ENCODE measurements around the gene SIGLEC1.

The SIGLEC1 gene

DNA sequence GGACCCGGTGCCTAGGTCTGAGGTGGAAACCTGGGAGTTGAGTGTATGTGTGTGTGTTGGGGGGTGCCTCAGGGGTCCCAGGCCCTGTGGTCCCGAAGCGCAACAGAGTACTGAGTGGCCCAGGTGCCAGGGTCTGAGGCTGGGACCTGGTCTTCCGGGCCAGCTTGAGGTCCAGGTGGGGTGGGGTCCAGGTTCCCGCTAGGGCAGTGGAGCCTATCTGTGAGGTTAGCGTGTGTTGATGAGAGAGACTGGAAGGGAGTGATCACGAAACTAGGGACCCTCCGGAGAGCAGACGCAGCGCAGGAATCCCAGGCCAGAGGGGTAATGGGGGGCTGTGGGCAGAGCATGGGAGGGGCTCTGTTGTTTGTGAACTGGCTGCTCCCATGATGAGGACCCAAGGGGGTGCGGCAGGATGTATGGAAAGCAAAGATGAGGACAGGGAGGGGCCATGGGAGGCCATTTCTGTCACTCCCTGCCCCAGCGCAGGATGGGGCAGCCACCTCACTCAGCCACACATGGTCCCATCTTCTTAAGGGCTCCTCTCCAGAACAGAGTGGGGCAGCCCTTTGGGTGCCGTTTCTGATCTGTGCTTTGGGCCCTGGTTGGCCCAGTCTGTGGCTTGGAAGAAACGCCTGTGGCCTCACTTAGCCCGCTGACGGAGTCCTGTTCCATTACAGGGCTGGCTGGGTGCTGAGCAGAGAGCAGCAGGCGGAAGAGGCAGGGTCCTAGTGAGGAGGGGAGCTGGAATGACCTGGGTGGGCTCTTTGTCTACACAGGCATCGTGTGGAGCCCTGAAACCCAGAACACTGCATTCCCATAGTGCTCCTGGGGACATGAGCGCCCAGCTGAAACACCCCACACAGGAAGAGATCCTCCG, 21.0 kb upstream of the SIGLEC1 start:
- Histone ChIP-seq H3K4me3 (no peak overlapping the region; a peak in 1 of 20 replicates), H3K36me3 (no peaks in the 10 kb centered on the region), H3K9me3 (replicated peaks in 1 of 11) (no peaks in the 10 kb centered on the region), H3K9ac (peak overlapping the region in 2 of 11 experiments; percentile 39 to 44; a peak in 2 of 22 replicates), H3K4me1 (peaks cover 19 to 58% (median 35%) of the 10 kb centered on the region in 10 experiments; a peak in 19 of 20 replicates), H3K27me3 (peaks cover 25 to 40% (median 31%) of the 10 kb centered on the region in 11 experiments), H4K20me1 (no peaks in the 10 kb centered on the region), H3K4me2 (peak overlapping the region; percentile 19 to 84 (median 61); a peak in 21 of 22 replicates), H3K27ac (no peak overlapping the region)
- no peak for TF ChIP-seq Cebpa-rat (IDR thresholded peaks at IDR 0.05)

- Histone ChIP-seq H3K9me3 (replicated peaks in 1 of 11) (no peaks in the 10 kb centered on the region), H3K4me3 (peak within 1 kb of the TSS in 3 of 10 experiments; percentile 5 to 38 (median 24); a peak in 3 of 20 replicates), H3K27ac (no peak within 1 kb of the TSS; a peak in 1 of 22 replicates), H3K4me1 (peaks cover 27 to 66% (median 43%) of the 10 kb centered on the region in 10 experiments), H3K36me3 (no peaks in the 10 kb centered on the region), H3K4me2 (peak within 1 kb of the TSS; percentile 19 to 84 (median 61); a peak in 21 of 22 replicates), H3K27me3 (peaks cover 25 to 40% (median 31%) of the 10 kb centered on the region in 11 experiments), H3K9ac (peak within 1 kb of the TSS in 5 of 11 experiments; percentile 18 to 44 (median 39); a peak in 3 of 22 replicates), H4K20me1 (no peaks in the 10 kb centered on the region)
- no peak for TF ChIP-seq Cebpa-rat (IDR thresholded peaks at IDR 0.05)
These were observed 20.1 kb upstream of the SIGLEC1 start, which contains the start of gene HSPA12B for GRCh38 chr20:3732327-3733118. Gene HSPA12B, plus strand, starts transcription at chr20:3732685. Its CDS starts 5,990 bp downstream, at chr20:3738675.

DNA sequence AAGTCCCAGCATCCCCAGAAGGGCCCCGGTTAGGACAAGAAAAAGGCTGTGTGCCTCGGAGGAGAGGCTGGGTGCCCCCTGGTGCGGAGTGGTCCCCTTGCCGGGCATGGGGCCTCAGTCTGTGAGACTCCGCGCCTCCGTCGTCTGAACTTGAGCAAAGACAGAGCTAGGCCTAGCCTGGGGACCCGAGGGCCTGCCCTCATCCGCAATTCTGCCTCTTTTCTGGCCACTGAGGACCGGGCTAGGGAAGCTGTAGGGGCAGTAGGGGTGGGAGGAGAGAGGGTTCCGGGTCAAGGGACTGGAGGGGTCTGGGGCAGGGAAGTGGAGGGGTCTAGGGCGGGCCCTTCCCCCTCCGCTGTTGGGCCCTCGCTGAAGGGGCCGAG, 19.5 kb upstream of the SIGLEC1 start:
- Histone ChIP-seq H3K9me3 (replicated peaks in 1 of 11) (no peaks in the 10 kb centered on the region), H3K4me3 (no peak overlapping the region), H4K20me1 (no peaks in the 10 kb centered on the region), H3K27ac (no peak overlapping the region), H3K27me3 (peaks cover 25 to 40% (median 31%) of the 10 kb centered on the region in 11 experiments), H3K9ac (0 out of 22 replicates have a peak overlapping the region, but pooled peaks of 2 of the 11 experiments have one; percentile 33 to 39), H3K36me3 (no peaks in the 10 kb centered on the region), H3K4me2 (peak overlapping the region in 9 of 11 experiments; percentile 14 to 84 (median 61); a peak in 6 of 22 replicates), H3K4me1 (peaks cover 27 to 72% (median 43%) of the 10 kb centered on the region in 10 experiments)
- no peak for TF ChIP-seq Cebpa-rat (IDR thresholded peaks at IDR 0.05)

- H3K9me3 ChIP-seq (replicated peaks in 1 of 11) = no peaks in the 10 kb centered on the region
- peak overlapping the region in 10 of 11 experiments; percentile 10 to 84 (median 55); a peak in 17 of 22 replicates for H3K4me2 ChIP-seq
- TF ChIP-seq Cebpa-rat (IDR thresholded peaks at IDR 0.05) = no peak
- no peaks in the 10 kb centered on the region for H3K36me3 ChIP-seq
- H3K4me1 ChIP-seq = peaks cover 27 to 72% (median 43%) of the 10 kb centered on the region in 10 experiments
- H3K27ac ChIP-seq = no peak overlapping the region
- H3K4me3 ChIP-seq = no peak overlapping the region
- 0 out of 22 replicates have a peak overlapping the region, but pooled peaks of 1 of the 11 experiments have one; percentile 24 for H3K9ac ChIP-seq
- H3K27me3 ChIP-seq = peaks cover 25 to 40% (median 31%) of the 10 kb centered on the region in 11 experiments
- no peaks in the 10 kb centered on the region for H4K20me1 ChIP-seq
These were observed 18.6 kb upstream of the SIGLEC1 start for GRCh38 chr20:3730803-3731672.

DNA sequence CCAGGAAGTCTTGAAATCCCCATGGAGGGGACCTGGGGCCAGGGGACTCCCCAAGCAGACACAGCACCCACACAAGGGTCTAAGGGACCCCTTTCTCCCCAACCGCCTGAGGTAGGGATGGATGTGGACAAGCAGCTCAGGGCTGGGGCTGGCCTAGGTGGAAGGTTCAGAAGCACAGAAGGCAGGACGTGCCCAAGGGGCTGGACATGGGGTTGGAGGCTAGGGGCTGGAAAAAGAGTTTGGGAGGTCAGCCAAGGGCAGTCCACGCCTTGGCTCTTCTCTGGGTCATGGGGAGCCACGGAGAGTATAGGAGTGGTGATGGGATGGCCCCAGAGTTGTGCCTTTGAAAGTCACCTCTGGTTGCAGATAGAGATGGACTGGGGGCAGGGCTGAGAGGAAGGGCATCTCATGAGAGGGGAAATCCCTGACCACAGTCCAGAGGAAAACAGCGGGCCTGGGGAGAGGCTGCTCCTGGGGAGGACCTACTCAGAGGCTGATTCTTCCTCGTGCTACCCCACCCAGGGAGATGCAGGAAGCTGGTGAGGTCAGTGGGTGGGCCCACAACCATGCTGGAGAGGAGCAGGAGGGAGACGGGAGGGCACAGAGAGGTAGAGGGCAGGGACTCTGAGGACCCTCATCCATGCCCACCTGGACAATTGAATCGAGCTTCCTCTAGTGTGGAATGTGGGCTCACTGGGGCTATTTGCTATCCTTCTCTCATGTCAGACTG, 17.6 kb upstream of the SIGLEC1 start:
- TF ChIP-seq Cebpa-rat (IDR thresholded peaks at IDR 0.05) = no peak
- Histone ChIP-seq H3K9me3 (replicated peaks in 1 of 11) (no peaks in the 10 kb centered on the region), H3K36me3 (no peaks in the 10 kb centered on the region), H3K4me1 (peaks cover 27 to 72% (median 43%) of the 10 kb centered on the region in 10 experiments), H4K20me1 (no peaks in the 10 kb centered on the region), H3K9ac (no peak overlapping the region), H3K27ac (no peak overlapping the region), H3K4me2 (peak overlapping the region; percentile 10 to 84 (median 46); a peak in 21 of 22 replicates), H3K27me3 (peaks cover 25 to 40% (median 31%) of the 10 kb centered on the region in 11 experiments), H3K4me3 (no peak overlapping the region)

DNA sequence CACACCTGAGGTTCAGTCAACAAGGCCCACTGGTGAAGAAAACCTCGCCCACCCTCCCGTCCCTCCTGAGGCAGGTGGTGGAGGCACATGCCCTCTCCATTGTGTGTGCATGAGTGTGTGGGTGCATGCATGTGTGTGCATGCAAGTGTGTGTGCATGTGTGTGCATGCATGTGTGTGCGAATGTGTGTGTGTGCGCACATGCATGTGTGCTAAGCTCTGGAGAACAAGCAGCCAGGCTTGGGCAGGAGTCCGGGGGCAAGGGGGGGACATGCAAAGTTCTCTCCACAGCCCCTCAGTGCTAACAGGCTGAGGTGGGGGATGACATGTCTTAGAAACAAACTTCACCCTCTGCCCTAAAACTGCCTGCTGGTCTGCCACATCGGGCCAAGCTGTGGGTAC, 17.0 kb upstream of the SIGLEC1 start:
- Histone ChIP-seq H3K36me3 (no peaks in the 10 kb centered on the region), H3K4me3 (no peak overlapping the region), H3K27ac (no peak overlapping the region), H3K9ac (no peak overlapping the region), H3K4me2 (peak overlapping the region in 6 of 11 experiments; percentile 41 to 84 (median 72); a peak in 10 of 22 replicates), H3K4me1 (peaks cover 27 to 70% (median 44%) of the 10 kb centered on the region in 10 experiments), H4K20me1 (no peaks in the 10 kb centered on the region), H3K9me3 (replicated peaks in 1 of 11) (no peaks in the 10 kb centered on the region), H3K27me3 (peaks cover 25 to 37% (median 31%) of the 10 kb centered on the region in 11 experiments)
- TF ChIP-seq Cebpa-rat (IDR thresholded peaks at IDR 0.05) = no peak

GRCh38 chr20:3728876-3729275, 16.5 kb upstream of the SIGLEC1 start:
- no peaks in the 10 kb centered on the region for H3K36me3 ChIP-seq
- H4K20me1 ChIP-seq = no peaks in the 10 kb centered on the region
- H3K27ac ChIP-seq = no peak overlapping the region
- H3K4me2 ChIP-seq = peak overlapping the region; percentile 11 to 84 (median 47); a peak in 16 of 22 replicates
- peaks cover 27 to 66% (median 47%) of the 10 kb centered on the region in 10 experiments for H3K4me1 ChIP-seq
- no peaks in the 10 kb centered on the region for H3K9me3 ChIP-seq (replicated peaks in 1 of 11)
- no peak overlapping the region for H3K4me3 ChIP-seq
- TF ChIP-seq Cebpa-rat (IDR thresholded peaks at IDR 0.05) = no peak
- no peak overlapping the region for H3K9ac ChIP-seq
- H3K27me3 ChIP-seq = peaks cover 23 to 34% (median 30%) of the 10 kb centered on the region in 11 experiments
